Measurements from ENCODE around the gene BMP3. TPM values are rescaled to one million over a fixed set of nuclear protein-coding genes. Genes with fewer than 3 reads are reported as not detected.

Gene BMP3
- total and polyA plus RNA-seq, 2 experiments from 2014 or later = 2.9 to 7.7 TPM

GRCh38 chr4:81019006-81019405 is 11.5 kb upstream of the BMP3 start:
- no peak overlapping the region for H3K4me2 ChIP-seq
- H3K27me3 ChIP-seq = no peaks in the 10 kb centered on the region

GRCh38 chr4:81021142-81021944 is 9.2 kb upstream of the BMP3 start:
- H4K20me1 ChIP-seq (ENCODE audit: insufficient read depth, poor library complexity, severe bottlenecking) = no peaks in the 10 kb centered on the region
- no peak overlapping the region for H3K4me3 ChIP-seq
- DNase-seq (ENCODE audit: low spot score) = no peak
- WGBS (ENCODE audit: low lambda C conversion rate, missing lambda C conversion rate) = 44% methylated on average over 5 of the region's 5 CpGs
- H3K4me1 ChIP-seq (ENCODE audit: insufficient read depth) = no peaks in the 10 kb centered on the region
- H3K79me2 ChIP-seq = no peaks in the 10 kb centered on the region
- no peak for TF ChIP-seq EZH2phosphoT487 (IDR thresholded peaks at IDR 0.05; ENCODE audit: low read depth, severe bottlenecking, unreplicated experiment)
- no peak for TF ChIP-seq EZH2 (IDR thresholded peaks at IDR 0.05; ENCODE audit: borderline replicate concordance)
- TF ChIP-seq CTCF (IDR thresholded peaks at IDR 0.05; ENCODE audit: poor library complexity) = no peak
- H3K4me2 ChIP-seq = no peak overlapping the region
- H3K27me3 ChIP-seq = peaks cover 18% of the 10 kb centered on the region
- no peak overlapping the region for H2AFZ ChIP-seq
- H3K36me3 ChIP-seq (replicated peaks; ENCODE audit: insufficient read depth, low read depth) = no peaks in the 10 kb centered on the region
- no peaks in the 10 kb centered on the region for H3K9me3 ChIP-seq (ENCODE audit: low read depth)
- no peaks in the 10 kb centered on the region for H3K9me2 ChIP-seq (replicated peaks; ENCODE audit: insufficient read depth)
- no peak overlapping the region for H3K27ac ChIP-seq

More at GRCh38 chr4:81019006-81019405, 11.5 kb upstream of the BMP3 start:
- TF ChIP-seq CTCF (IDR thresholded peaks at IDR 0.05; ENCODE audit: poor library complexity) = no peak
- TF ChIP-seq EZH2phosphoT487 (IDR thresholded peaks at IDR 0.05; ENCODE audit: low read depth, severe bottlenecking, unreplicated experiment) = no peak
- TF ChIP-seq EZH2 (IDR thresholded peaks at IDR 0.05; ENCODE audit: borderline replicate concordance) = no peak
- 60% methylated on average over 1 of the region's 1 CpG for WGBS (ENCODE audit: low lambda C conversion rate, missing lambda C conversion rate)
- Histone ChIP-seq H2AFZ (no peak overlapping the region), H3K36me3 (replicated peaks; ENCODE audit: insufficient read depth, low read depth) (no peaks in the 10 kb centered on the region), H3K4me1 (ENCODE audit: insufficient read depth) (no peaks in the 10 kb centered on the region), H3K9me3 (ENCODE audit: low read depth) (no peaks in the 10 kb centered on the region), H3K4me3 (no peak overlapping the region), H3K79me2 (no peaks in the 10 kb centered on the region), H4K20me1 (ENCODE audit: insufficient read depth, poor library complexity, severe bottlenecking) (no peaks in the 10 kb centered on the region), H3K27ac (no peak overlapping the region), H3K9me2 (replicated peaks; ENCODE audit: insufficient read depth) (no peaks in the 10 kb centered on the region)
- no peak for DNase-seq (ENCODE audit: low spot score)

GRCh38 chr4:81021981-81022380 is 8.5 kb upstream of the BMP3 start:
- H3K4me3 ChIP-seq = no peak overlapping the region
- no peaks in the 10 kb centered on the region for H3K36me3 ChIP-seq (replicated peaks; ENCODE audit: insufficient read depth, low read depth)
- peaks cover 20% of the 10 kb centered on the region for H3K27me3 ChIP-seq
- WGBS (ENCODE audit: low lambda C conversion rate, missing lambda C conversion rate) = 82% methylated on average over 1 of the region's 1 CpG
- DNase-seq (ENCODE audit: low spot score) = no peak
- no peaks in the 10 kb centered on the region for H4K20me1 ChIP-seq (ENCODE audit: insufficient read depth, poor library complexity, severe bottlenecking)
- no peaks in the 10 kb centered on the region for H3K4me1 ChIP-seq (ENCODE audit: insufficient read depth)
- TF ChIP-seq EZH2phosphoT487 (IDR thresholded peaks at IDR 0.05; ENCODE audit: low read depth, severe bottlenecking, unreplicated experiment) = no peak
- no peak for TF ChIP-seq CTCF (IDR thresholded peaks at IDR 0.05; ENCODE audit: poor library complexity)
- no peak for TF ChIP-seq EZH2 (IDR thresholded peaks at IDR 0.05; ENCODE audit: borderline replicate concordance)
- no peaks in the 10 kb centered on the region for H3K79me2 ChIP-seq
- H2AFZ ChIP-seq = no peak overlapping the region
- H3K27ac ChIP-seq = no peak overlapping the region
- no peaks in the 10 kb centered on the region for H3K9me2 ChIP-seq (replicated peaks; ENCODE audit: insufficient read depth)
- H3K4me2 ChIP-seq = no peak overlapping the region
- no peaks in the 10 kb centered on the region for H3K9me3 ChIP-seq (ENCODE audit: low read depth)
